ENCODE measurements around the gene OSMR. TPM values are rescaled to one million over a fixed set of nuclear protein-coding genes. Genes with fewer than 3 reads are reported as not detected.

The OSMR gene
- polyA plus RNA-seq, 1 donor from 2014 or later: not detected

GRCh38 chr5:38807570-38808483, 38.0 kb upstream of the OSMR start:
- Histone ChIP-seq H3K4me2 (ENCODE audit: low read length) (no peak overlapping the region), H3K27ac (ENCODE audit: low read length) (no peak overlapping the region), H4K20me1 (ENCODE audit: insufficient read depth) (no peaks in the 10 kb centered on the region), H3F3A (ENCODE audit: insufficient read depth, low read length, poor library complexity, severe bottlenecking) (no peaks in the 10 kb centered on the region), H3K27me3 (ENCODE audit: insufficient read depth, low read depth, low read length) (no peaks in the 10 kb centered on the region), H2AFZ (ENCODE audit: low read depth, low read length) (no peak overlapping the region), H3K36me3 (ENCODE audit: insufficient read depth, low read length) (no peaks in the 10 kb centered on the region), H3K9me2 (ENCODE audit: insufficient read depth, low read length) (no peaks in the 10 kb centered on the region), H3K9me3 (ENCODE audit: low read length) (no peaks in the 10 kb centered on the region), H3K9ac (ENCODE audit: low read length) (no peak overlapping the region), H3K4me3 (ENCODE audit: low read length) (no peak overlapping the region), H3K79me2 (replicated peaks; ENCODE audit: insufficient read depth, low read length) (no peaks in the 10 kb centered on the region)
- TF ChIP-seq TAF1 (IDR thresholded peaks at IDR 0.05; ENCODE audit: low read depth) (no peak), MXI1 (conservative IDR thresholded peaks at IDR 0.05; ENCODE audit: poor library complexity, severe bottlenecking) (no peak), POLR2AphosphoS5 (IDR thresholded peaks at IDR 0.05) (no peak)

- H2AFZ ChIP-seq (ENCODE audit: low read depth, low read length): no peak overlapping the region
Measured at GRCh38 chr5:38808666-38809343, 37.0 kb upstream of the OSMR start.

GRCh38 chr5:38809388-38810359, 36.1 kb upstream of the OSMR start:
- no peaks in the 10 kb centered on the region for H3F3A ChIP-seq (ENCODE audit: insufficient read depth, low read length, poor library complexity, severe bottlenecking)
- no peak overlapping the region for H3K9ac ChIP-seq (ENCODE audit: low read length)
- no peaks in the 10 kb centered on the region for H3K27me3 ChIP-seq (ENCODE audit: insufficient read depth, low read depth, low read length)
- H4K20me1 ChIP-seq (ENCODE audit: insufficient read depth): no peaks in the 10 kb centered on the region
- TF ChIP-seq EZH2 (IDR thresholded peaks at IDR 0.05; ENCODE audit: borderline replicate concordance, insufficient read depth, low read length, poor library complexity, severe bottlenecking) (no peak), RAD21 (conservative IDR thresholded peaks at IDR 0.05) (peak; percentile 99), EP300 (conservative IDR thresholded peaks at IDR 0.05; ENCODE audit: poor library complexity, severe bottlenecking) (no peak), SMC3 (conservative IDR thresholded peaks at IDR 0.05; ENCODE audit: poor library complexity) (peak; percentile 99), CTCF (IDR thresholded peaks at IDR 0.05; ENCODE audit: poor library complexity, severe bottlenecking) (peak; percentile 97), POLR2AphosphoS5 (IDR thresholded peaks at IDR 0.05) (no peak), MXI1 (conservative IDR thresholded peaks at IDR 0.05; ENCODE audit: poor library complexity, severe bottlenecking) (no peak), TAF1 (IDR thresholded peaks at IDR 0.05; ENCODE audit: low read depth) (no peak), REST (IDR thresholded peaks at IDR 0.05; ENCODE audit: borderline replicate concordance) (no peak)
- no peaks in the 10 kb centered on the region for H3K9me3 ChIP-seq (ENCODE audit: low read length)
- H3K4me3 ChIP-seq (ENCODE audit: low read length): no peak overlapping the region
- no peaks in the 10 kb centered on the region for H3K36me3 ChIP-seq (ENCODE audit: insufficient read depth, low read length)
- H3K9me2 ChIP-seq (ENCODE audit: insufficient read depth, low read length): no peaks in the 10 kb centered on the region
- H3K27ac ChIP-seq (ENCODE audit: low read length): no peak overlapping the region
- no peaks in the 10 kb centered on the region for H3K79me2 ChIP-seq (replicated peaks; ENCODE audit: insufficient read depth, low read length)
- H2AFZ ChIP-seq (ENCODE audit: low read depth, low read length): peak overlapping the region; percentile 29
- no peak overlapping the region for H3K4me2 ChIP-seq (ENCODE audit: low read length)

More at GRCh38 chr5:38808666-38809343, 37.0 kb upstream of the OSMR start:
- no peak for TF ChIP-seq EZH2 (IDR thresholded peaks at IDR 0.05; ENCODE audit: borderline replicate concordance, insufficient read depth, low read length, poor library complexity, severe bottlenecking)
- TF ChIP-seq EP300 (conservative IDR thresholded peaks at IDR 0.05; ENCODE audit: poor library complexity, severe bottlenecking): no peak
- no peak for TF ChIP-seq RAD21 (conservative IDR thresholded peaks at IDR 0.05)
- H3K9me2 ChIP-seq (ENCODE audit: insufficient read depth, low read length): no peaks in the 10 kb centered on the region
- H3K9ac ChIP-seq (ENCODE audit: low read length): no peak overlapping the region
- H3K4me3 ChIP-seq (ENCODE audit: low read length): no peak overlapping the region
- H3K9me3 ChIP-seq (ENCODE audit: low read length): no peaks in the 10 kb centered on the region
- no peaks in the 10 kb centered on the region for H3K79me2 ChIP-seq (replicated peaks; ENCODE audit: insufficient read depth, low read length)
- no peaks in the 10 kb centered on the region for H3F3A ChIP-seq (ENCODE audit: insufficient read depth, low read length, poor library complexity, severe bottlenecking)
- no peaks in the 10 kb centered on the region for H4K20me1 ChIP-seq (ENCODE audit: insufficient read depth)
- H3K36me3 ChIP-seq (ENCODE audit: insufficient read depth, low read length): no peaks in the 10 kb centered on the region
- H3K27ac ChIP-seq (ENCODE audit: low read length): no peak overlapping the region
- no peaks in the 10 kb centered on the region for H3K27me3 ChIP-seq (ENCODE audit: insufficient read depth, low read depth, low read length)
- no peak overlapping the region for H3K4me2 ChIP-seq (ENCODE audit: low read length)
